GM13977 (cell line): ENCODE results near the gene NSF.

Experiments used
- DNase-seq: peaks from one replicate; pipeline ENCODE4 v3.0.0; 2012; ENCODE audit warnings: low spot score
- CTCF ChIP-seq: IDR thresholded peaks from 2 replicates; pipeline ENCODE4 v1.5.1; 2012; ENCODE audit warnings: mild to moderate bottlenecking, control low read depth; ENCODE audit not compliant: insufficient read depth; ENCODE audit errors: extremely low read depth, missing control alignments
- in situ Hi-C: fragments of 300-500 bp; cut with MboI; formaldehyde crosslinking; loops from one replicate; pipeline ENCODE4 v1.12.0; 2022; ENCODE audit warnings: low sequenced_read_pairs, low pct_unique_long_range_greater_than_20kb, mixed read lengths, inconsistent platforms; ENCODE audit not compliant: unreplicated experiment

The NSF gene

GRCh38 chr17:46722662-46723285, 132.3 kb downstream of the NSF start:
- in situ Hi-C loops = loop anchor here (25.0 kb wide), 1 partner anchor 90 kb away; the partner anchor contains the start of gene WNT3
- no peak for DNase-seq
- no peak for TF ChIP-seq CTCF

- no peak for DNase-seq
- no peak for TF ChIP-seq CTCF
- in situ Hi-C loops = no loop called here
Measured at GRCh38 chr17:46726206-46726605, 135.7 kb downstream of the NSF start.

GRCh38 chr17:46727572-46728348, 137.3 kb downstream of the NSF start:
- in situ Hi-C loops = no loop called here
- no peak for DNase-seq
- no peak for TF ChIP-seq CTCF

- DNase-seq = no peak
- in situ Hi-C loops = no loop called here
- no peak for TF ChIP-seq CTCF
Measured at GRCh38 chr17:46730026-46730425, 139.6 kb downstream of the NSF start.

- in situ Hi-C loops = no loop called here
- no peak for DNase-seq
- no peak for TF ChIP-seq CTCF
Measured at GRCh38 chr17:46730679-46731078, 140.2 kb downstream of the NSF start.

GRCh38 chr17:46732160-46732559, 141.7 kb downstream of the NSF start:
- in situ Hi-C loops = no loop called here
- no peak for DNase-seq
- no peak for TF ChIP-seq CTCF
